ENCODE results near the gene SEC14L1.

Gene SEC14L1

DNA sequence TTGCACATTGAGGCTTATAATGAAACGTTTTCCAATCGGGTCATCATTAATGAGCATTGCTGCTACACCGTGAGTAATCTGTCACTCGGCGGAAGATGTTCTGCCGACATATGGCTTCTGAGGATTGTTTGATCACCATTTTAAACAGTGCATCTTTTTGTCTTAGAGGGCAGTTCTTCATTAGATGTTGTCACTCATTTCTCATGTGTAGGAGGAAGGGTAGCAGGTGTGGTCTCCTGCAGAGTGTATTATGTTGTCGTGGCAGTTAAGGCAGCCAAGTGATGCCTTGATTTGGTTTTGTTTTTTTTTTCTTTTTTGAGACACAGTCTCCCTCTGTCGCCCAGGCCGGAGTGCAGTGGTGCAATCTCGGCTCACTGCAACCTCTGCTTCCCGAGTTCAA is 50.5 kb downstream of the SEC14L1 start:
- H2AFZ ChIP-seq (ENCODE audit: low read length), result no peak overlapping the region
- peaks cover 32% of the 10 kb centered on the region for H3F3A ChIP-seq (ENCODE audit: insufficient read depth, low read length)
- TF ChIP-seq EZH2 (optimal IDR thresholded peaks at IDR 0.05; ENCODE audit: low read depth, low read length) (no peak), EZH2phosphoT487 (IDR thresholded peaks at IDR 0.05; ENCODE audit: low read length) (no peak)
- no peak overlapping the region for H3K27ac ChIP-seq (ENCODE audit: low read length)
- peaks cover 15% of the 10 kb centered on the region for H4K20me1 ChIP-seq (ENCODE audit: insufficient read depth, low read length)
- no peak overlapping the region for H3K4me3 ChIP-seq (ENCODE audit: low read length)
- no peaks in the 10 kb centered on the region for H3K27me3 ChIP-seq (replicated peaks; ENCODE audit: insufficient read depth, low read length)
- H3K36me3 ChIP-seq (replicated peaks; ENCODE audit: insufficient read depth, low read length), result peaks cover 26% of the 10 kb centered on the region
- no peak overlapping the region for H3K4me2 ChIP-seq (ENCODE audit: low read depth, low read length)
- H3K9me2 ChIP-seq (replicated peaks; ENCODE audit: insufficient read depth, low read length), result no peaks in the 10 kb centered on the region
- H3K9ac ChIP-seq (ENCODE audit: low read length), result no peak overlapping the region
- H3K4me1 ChIP-seq (ENCODE audit: low read length), result peaks cover 33% of the 10 kb centered on the region
- no peaks in the 10 kb centered on the region for H3K9me3 ChIP-seq (replicated peaks; ENCODE audit: insufficient read depth, low read length)
- H3K79me2 ChIP-seq (ENCODE audit: low read length), result peaks cover 98% of the 10 kb centered on the region
- no peak for DNase-seq

DNA sequence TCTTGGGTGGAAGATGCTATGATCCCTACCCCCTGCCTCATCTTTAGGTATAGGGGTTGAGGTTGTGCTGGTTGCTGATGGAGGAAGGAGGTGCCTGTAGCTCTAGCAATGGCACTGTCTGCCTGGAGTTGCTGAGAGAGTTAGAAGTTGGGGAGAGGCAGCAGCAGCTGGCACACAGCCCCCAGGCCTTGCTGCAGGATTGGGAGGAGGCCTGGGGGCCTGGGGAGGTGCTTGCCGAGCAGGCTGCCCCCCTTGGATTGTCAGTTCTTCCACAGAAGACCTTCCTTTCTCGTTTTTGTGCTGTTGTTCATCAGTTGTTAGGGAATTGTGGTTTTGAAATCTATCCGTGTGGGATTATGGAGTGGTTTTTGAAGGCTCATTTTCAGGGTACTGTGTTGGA is 52.9 kb downstream of the SEC14L1 start:
- H3K4me2 ChIP-seq (ENCODE audit: low read depth, low read length), result no peak overlapping the region
- H3K4me1 ChIP-seq (ENCODE audit: low read length), result peaks cover 14% of the 10 kb centered on the region
- H3K9ac ChIP-seq (ENCODE audit: low read length), result no peak overlapping the region
- H3K27ac ChIP-seq (ENCODE audit: low read length), result no peak overlapping the region
- no peak for DNase-seq
- H3K79me2 ChIP-seq (ENCODE audit: low read length), result peaks cover 99% of the 10 kb centered on the region
- peaks cover 12% of the 10 kb centered on the region for H3F3A ChIP-seq (ENCODE audit: insufficient read depth, low read length)
- H3K27me3 ChIP-seq (replicated peaks; ENCODE audit: insufficient read depth, low read length), result no peaks in the 10 kb centered on the region
- H2AFZ ChIP-seq (ENCODE audit: low read length), result no peak overlapping the region
- no peaks in the 10 kb centered on the region for H3K9me3 ChIP-seq (replicated peaks; ENCODE audit: insufficient read depth, low read length)
- no peaks in the 10 kb centered on the region for H3K9me2 ChIP-seq (replicated peaks; ENCODE audit: insufficient read depth, low read length)
- H3K36me3 ChIP-seq (replicated peaks; ENCODE audit: insufficient read depth, low read length), result peaks cover 42% of the 10 kb centered on the region
- H3K4me3 ChIP-seq (ENCODE audit: low read length), result no peak overlapping the region
- H4K20me1 ChIP-seq (ENCODE audit: insufficient read depth, low read length), result peaks cover 3% of the 10 kb centered on the region
- TF ChIP-seq EZH2 (optimal IDR thresholded peaks at IDR 0.05; ENCODE audit: low read depth, low read length) (no peak), EZH2phosphoT487 (IDR thresholded peaks at IDR 0.05; ENCODE audit: low read length) (no peak)
- TF ChIP-seq, protein P1, sequence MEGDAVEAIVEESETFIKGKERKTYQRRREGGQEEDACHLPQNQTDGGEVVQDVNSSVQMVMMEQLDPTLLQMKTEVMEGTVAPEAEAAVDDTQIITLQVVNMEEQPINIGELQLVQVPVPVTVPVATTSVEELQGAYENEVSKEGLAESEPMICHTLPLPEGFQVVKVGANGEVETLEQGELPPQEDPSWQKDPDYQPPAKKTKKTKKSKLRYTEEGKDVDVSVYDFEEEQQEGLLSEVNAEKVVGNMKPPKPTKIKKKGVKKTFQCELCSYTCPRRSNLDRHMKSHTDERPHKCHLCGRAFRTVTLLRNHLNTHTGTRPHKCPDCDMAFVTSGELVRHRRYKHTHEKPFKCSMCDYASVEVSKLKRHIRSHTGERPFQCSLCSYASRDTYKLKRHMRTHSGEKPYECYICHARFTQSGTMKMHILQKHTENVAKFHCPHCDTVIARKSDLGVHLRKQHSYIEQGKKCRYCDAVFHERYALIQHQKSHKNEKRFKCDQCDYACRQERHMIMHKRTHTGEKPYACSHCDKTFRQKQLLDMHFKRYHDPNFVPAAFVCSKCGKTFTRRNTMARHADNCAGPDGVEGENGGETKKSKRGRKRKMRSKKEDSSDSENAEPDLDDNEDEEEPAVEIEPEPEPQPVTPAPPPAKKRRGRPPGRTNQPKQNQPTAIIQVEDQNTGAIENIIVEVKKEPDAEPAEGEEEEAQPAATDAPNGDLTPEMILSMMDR (IDR thresholded peaks at IDR 0.05; ENCODE audit: low read length), result no peak

DNA sequence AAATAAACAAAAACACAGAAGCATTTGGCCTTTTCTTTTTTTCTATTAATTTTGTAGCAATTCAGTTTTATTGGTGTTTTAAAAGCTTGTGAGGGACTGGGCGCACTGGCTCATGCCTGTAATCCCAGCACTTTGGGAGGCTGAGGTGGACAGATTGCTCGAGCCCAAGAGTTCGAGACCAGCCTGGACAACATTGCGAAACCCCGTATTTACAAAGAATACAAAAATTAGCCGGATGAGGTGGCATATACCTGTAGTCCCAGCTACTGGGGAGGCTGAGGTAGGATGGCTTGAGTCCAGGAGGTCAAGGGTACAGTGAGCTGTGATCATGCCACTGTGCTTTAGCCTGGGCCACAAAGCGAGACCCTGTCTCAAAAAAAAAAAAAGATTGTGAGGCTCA is 53.4 kb downstream of the SEC14L1 start:
- H3K27me3 ChIP-seq (replicated peaks; ENCODE audit: insufficient read depth, low read length), result no peaks in the 10 kb centered on the region
- no peak overlapping the region for H3K4me2 ChIP-seq (ENCODE audit: low read depth, low read length)
- no peak for DNase-seq
- H3K4me1 ChIP-seq (ENCODE audit: low read length), result peaks cover 8% of the 10 kb centered on the region
- no peaks in the 10 kb centered on the region for H3K9me3 ChIP-seq (replicated peaks; ENCODE audit: insufficient read depth, low read length)
- H3K9me2 ChIP-seq (replicated peaks; ENCODE audit: insufficient read depth, low read length), result no peaks in the 10 kb centered on the region
- no peak for TF ChIP-seq EZH2phosphoT487 (IDR thresholded peaks at IDR 0.05; ENCODE audit: low read length)
- TF ChIP-seq EZH2 (optimal IDR thresholded peaks at IDR 0.05; ENCODE audit: low read depth, low read length), result no peak
- TF ChIP-seq, protein P1 (IDR thresholded peaks at IDR 0.05; ENCODE audit: low read length), result no peak
- H3K36me3 ChIP-seq (replicated peaks; ENCODE audit: insufficient read depth, low read length), result peaks cover 43% of the 10 kb centered on the region
- no peak overlapping the region for H3K4me3 ChIP-seq (ENCODE audit: low read length)
- H3K27ac ChIP-seq (ENCODE audit: low read length), result no peak overlapping the region
- H4K20me1 ChIP-seq (ENCODE audit: insufficient read depth, low read length), result peaks cover 2% of the 10 kb centered on the region
- H3K9ac ChIP-seq (ENCODE audit: low read length), result no peak overlapping the region
- no peak overlapping the region for H2AFZ ChIP-seq (ENCODE audit: low read length)
- peaks cover 7% of the 10 kb centered on the region for H3F3A ChIP-seq (ENCODE audit: insufficient read depth, low read length)
- H3K79me2 ChIP-seq (ENCODE audit: low read length), result peaks cover 99% of the 10 kb centered on the region

DNA sequence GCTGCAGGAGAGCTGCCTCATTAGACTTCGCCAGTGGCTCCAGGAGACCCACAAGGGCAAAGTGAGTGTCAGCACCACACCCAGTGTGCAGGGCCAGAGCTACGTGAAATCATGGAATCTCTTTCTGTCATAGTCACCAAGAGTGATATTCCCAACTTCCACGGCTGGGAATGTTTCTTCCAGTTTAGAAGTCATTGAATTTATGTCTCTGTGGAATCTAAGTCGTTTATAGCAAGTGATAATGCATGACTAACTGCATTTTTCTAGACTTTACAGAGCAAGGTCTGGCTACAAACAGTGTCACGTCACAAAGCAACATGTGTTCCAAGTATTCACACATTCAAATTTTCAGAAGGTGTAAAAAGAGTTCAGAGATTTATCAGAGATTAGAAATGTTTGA is 55.5 kb downstream of the SEC14L1 start:
- Histone ChIP-seq H3K4me3 (ENCODE audit: low read length) (no peak overlapping the region), H3K27me3 (replicated peaks; ENCODE audit: insufficient read depth, low read length) (no peaks in the 10 kb centered on the region), H3F3A (ENCODE audit: insufficient read depth, low read length) (peaks cover 5% of the 10 kb centered on the region; the same call in 1 of the 2 replicates), H3K9me2 (replicated peaks; ENCODE audit: insufficient read depth, low read length) (no peaks in the 10 kb centered on the region), H3K9me3 (replicated peaks; ENCODE audit: insufficient read depth, low read length) (no peaks in the 10 kb centered on the region), H3K27ac (ENCODE audit: low read length) (no peak overlapping the region), H4K20me1 (ENCODE audit: insufficient read depth, low read length) (no peaks in the 10 kb centered on the region), H3K4me1 (ENCODE audit: low read length) (no peaks in the 10 kb centered on the region), H3K36me3 (replicated peaks; ENCODE audit: insufficient read depth, low read length) (peaks cover 61% of the 10 kb centered on the region), H3K9ac (ENCODE audit: low read length) (no peak overlapping the region), H3K4me2 (ENCODE audit: low read depth, low read length) (no peak overlapping the region), H2AFZ (ENCODE audit: low read length) (no peak overlapping the region), H3K79me2 (ENCODE audit: low read length) (peaks cover 99% of the 10 kb centered on the region)
- no peak for TF ChIP-seq EZH2phosphoT487 (IDR thresholded peaks at IDR 0.05; ENCODE audit: low read length)
- TF ChIP-seq EZH2 (optimal IDR thresholded peaks at IDR 0.05; ENCODE audit: low read depth, low read length), result no peak
- TF ChIP-seq, protein P1 (IDR thresholded peaks at IDR 0.05; ENCODE audit: low read length), result no peak
- no peak for DNase-seq
